WTC11 (cell line): ENCODE results near the gene COG2.

Experiments used
- ATF3 ChIP-seq: sonication (generic); formaldehyde crosslinking; conservative IDR thresholded peaks from 2 replicates; pipeline ENCODE4 v1.8.1; 2022; ENCODE audit warnings: mild to moderate bottlenecking, missing genetic modification reagents
- CREM ChIP-seq: sonication (generic); formaldehyde crosslinking; IDR thresholded peaks from 2 replicates; pipeline ENCODE4 v1.8.1; 2022; ENCODE audit warnings: mild to moderate bottlenecking, missing genetic modification reagents, moderate library complexity
- CTCF ChIP-seq: fragments of 200-600 bp; IDR thresholded peaks from 2 replicates; pipeline ENCODE4 v1.8.0; 2022; ENCODE audit warnings: antibody characterized with exemption
- E2F4 ChIP-seq: sonication (generic); formaldehyde crosslinking; IDR thresholded peaks from 2 replicates; pipeline ENCODE4 v1.8.1; 2022; ENCODE audit warnings: low read depth, mild to moderate bottlenecking, moderate library complexity, missing genetic modification reagents, borderline replicate concordance
- ELF4 ChIP-seq: sonication (generic); formaldehyde crosslinking; IDR thresholded peaks from 2 replicates; pipeline ENCODE4 v1.8.1; 2022; ENCODE audit warnings: low read depth, mild to moderate bottlenecking, moderate library complexity, missing genetic modification reagents
- ESRRA ChIP-seq: sonication (generic); formaldehyde crosslinking; IDR thresholded peaks from 2 replicates; pipeline ENCODE4 v1.8.1; 2022; ENCODE audit warnings: mild to moderate bottlenecking, missing genetic modification reagents, borderline replicate concordance
- IRF2 ChIP-seq: sonication (generic); formaldehyde crosslinking; IDR thresholded peaks from 2 replicates; pipeline ENCODE4 v1.8.0; 2022; ENCODE audit warnings: low read depth, missing genetic modification reagents, borderline replicate concordance
- OVOL2 ChIP-seq: fragments of 250-450 bp; sonication (Bioruptor Pico); IDR thresholded peaks from 2 replicates; pipeline ENCODE4 v1.9.0; 2021; ENCODE audit warnings: mild to moderate bottlenecking, borderline replicate concordance
- PREB ChIP-seq: sonication (generic); formaldehyde crosslinking; IDR thresholded peaks from 2 replicates; pipeline ENCODE4 v1.8.1; 2022; ENCODE audit warnings: mild to moderate bottlenecking, missing genetic modification reagents, moderate library complexity, borderline replicate concordance
- STAT6 ChIP-seq: sonication (generic); formaldehyde crosslinking; conservative IDR thresholded peaks from 2 replicates; pipeline ENCODE4 v1.8.1; 2023; ENCODE audit warnings: mild to moderate bottlenecking, low read depth, missing genetic modification reagents, moderate library complexity
- ZNF138 ChIP-seq: sonication (generic); formaldehyde crosslinking; conservative IDR thresholded peaks from 2 replicates; pipeline ENCODE4 v1.8.1; 2022; ENCODE audit warnings: mild to moderate bottlenecking, moderate library complexity, missing genetic modification reagents
- ZNF232 ChIP-seq: sonication (generic); formaldehyde crosslinking; IDR thresholded peaks from 2 replicates; pipeline ENCODE4 v1.8.0; 2022; ENCODE audit warnings: mild to moderate bottlenecking, missing genetic modification reagents
- ZNF532 ChIP-seq: fragments of 250-450 bp; sonication (Bioruptor Pico); IDR thresholded peaks from 2 replicates; pipeline ENCODE4 v1.9.0; 2021; ENCODE audit warnings: mild to moderate bottlenecking, borderline replicate concordance

- TF ChIP-seq CTCF, result no peak
- no peak for TF ChIP-seq ELF4 (CRISPR knock-in tag)
- no peak for TF ChIP-seq ZNF232 (CRISPR knock-in tag)
- TF ChIP-seq PREB (CRISPR knock-in tag), result no peak
- TF ChIP-seq ESRRA (CRISPR knock-in tag), result no peak
- no peak for TF ChIP-seq CREM (CRISPR knock-in tag)
- no peak for TF ChIP-seq ATF3
- TF ChIP-seq ZNF532 (CRISPR knock-in tag), result no peak
- no peak for TF ChIP-seq STAT6 (CRISPR knock-in tag)
- no peak for TF ChIP-seq OVOL2
- TF ChIP-seq E2F4 (CRISPR knock-in tag), result no peak
- TF ChIP-seq ZNF138 (CRISPR knock-in tag), result no peak
- no peak for TF ChIP-seq IRF2 (CRISPR knock-in tag)
Observed at GRCh38 chr1:230627767-230628166, 14.5 kb upstream of the COG2 start.
